K562 (cell line): Measurements from ENCODE around the gene PRR30. TPM values are rescaled to one million over a fixed set of nuclear protein-coding genes. Genes with fewer than 3 reads are reported as not detected.

Source experiments
- ATAC-seq: fragments of 200-7000 bp; cut with Tn5 transposase; 3 replicates; pipeline ENCODE4 v1.9.1; 2020; ENCODE audit warnings: moderate library complexity
- Bru-seq: library from RNA; stranded (reverse); fragments of 400-500 nt; gene quantifications from one replicate; lab custom pipeline; 2021; lab: Mats Ljungman, UMichigan
- BruChase-seq, 2 experiments: library from RNA; stranded (reverse); fragments of 400-500 nt; gene quantifications; one replicate each; lab custom pipeline; 2021; lab: Mats Ljungman, UMichigan
- BruUV-seq: library from RNA; stranded (reverse); fragments of 400-500 nt; replicated peaks from 2 replicates; lab custom pipeline; 2021; lab: Mats Ljungman, UMichigan
- CTCF ChIA-PET: fragments of 300-600 bp; formaldehyde crosslinking; extraction: SDS; loops from one replicate; lab custom pipeline; 2021; ENCODE audit warnings: low intra/inter-chr PET ratio; lab: Yijun Ruan, JAX
- POLR2A ChIA-PET: fragments of 300-600, 350-650 bp; sonication (Branson Sonifier 250); formaldehyde crosslinking; extraction: SDS; loops from one replicate; lab custom pipeline; 2021; ENCODE audit warnings: antibody characterized with exemption, inconsistent platforms; lab: Yijun Ruan, JAX
- DNase-seq, 4 experiments: peaks; one replicate each; pipeline versions ENCODE4 v3.0.0 to v3.0.0-alpha.2; 2011 to 2018; ENCODE audit warnings: low spot score in 3 of 4, mixed read lengths in 3 of 4; ENCODE audit errors: extremely low read depth in 1 of 4
- FAIRE-seq: peaks from 2 replicates; lab custom pipeline; 2011; peaks lifted over from hg19 to GRCh38; lab: Jason Lieb, UNC
- H2AFZ ChIP-seq: 2 replicates; pipeline ENCODE4 v1.6.0; 2011; ENCODE audit warnings: low read depth, low read length, control low read depth, inconsistent platforms
- H3K27ac ChIP-seq: fragments of 200-600 bp; 3 replicates; pipeline ENCODE4 v1.8.0; 2011; ENCODE audit warnings: low read depth, mild to moderate bottlenecking, control low read depth, inconsistent platforms, low read length, moderate library complexity, mixed read lengths; ENCODE audit errors: extremely low read depth
- H3K27me3 ChIP-seq, 2 experiments: fragments of 300-600 bp in 1 of 2; 2 replicates in 1 of 2; 3 replicates in 1 of 2; pipeline versions ENCODE4 v1.6.0 to v1.8.0; 2011; ENCODE audit warnings: inconsistent platforms in 2 of 2, low read length in 2 of 2, mild to moderate bottlenecking in 1 of 2, mixed read lengths in 1 of 2, moderate library complexity in 1 of 2; ENCODE audit not compliant: control insufficient read depth in 2 of 2, insufficient read depth in 2 of 2
- H3K36me3 ChIP-seq: fragments of 300-600 bp; 3 replicates; pipeline ENCODE4 v1.8.0; 2011; ENCODE audit warnings: mild to moderate bottlenecking, low read length, inconsistent platforms; ENCODE audit not compliant: control insufficient read depth, insufficient read depth
- H3K4me1 ChIP-seq, 2 experiments: fragments of 200-600 bp in 1 of 2; replicated peaks in 1 of 2; 2 replicates in 1 of 2; 3 replicates in 1 of 2; pipeline versions ENCODE4 v1.5.1 to v1.8.0; 2011; ENCODE audit warnings: inconsistent platforms in 2 of 2, low read length in 2 of 2, mild to moderate bottlenecking in 1 of 2, mixed read lengths in 1 of 2, moderate library complexity in 1 of 2; ENCODE audit not compliant: control insufficient read depth in 2 of 2, insufficient read depth in 2 of 2
- H3K4me2 ChIP-seq: 2 replicates; pipeline ENCODE4 v1.6.1; 2011; ENCODE audit warnings: low read length, control low read depth, inconsistent platforms, mixed read lengths; ENCODE audit not compliant: insufficient read depth
- H3K4me3 ChIP-seq: fragments of 200-600 bp; sonication (generic), shearing (Covaris generic); 2 replicates; pipeline ENCODE4 v1.5.1; 2016; ENCODE audit warnings: control low read depth, inconsistent platforms
- H3K79me2 ChIP-seq: fragments of 200-600 bp; 3 replicates; pipeline ENCODE4 v1.8.0; 2011; ENCODE audit warnings: low read length, inconsistent platforms; ENCODE audit not compliant: control insufficient read depth, insufficient read depth
- H3K9ac ChIP-seq, 2 experiments: 2 replicates each; pipeline versions ENCODE4 v1.6.0 to v1.6.1; 2011; ENCODE audit warnings: low read depth in 2 of 2, low read length in 2 of 2, control low read depth in 1 of 2, inconsistent platforms in 1 of 2, mild to moderate bottlenecking in 1 of 2, mixed read lengths in 1 of 2; ENCODE audit not compliant: insufficient read depth in 1 of 2
- H3K9me1 ChIP-seq: one replicate; pipeline ENCODE4 v1.6.0; 2011; ENCODE audit warnings: inconsistent platforms, mild to moderate bottlenecking, low read length, moderate library complexity; ENCODE audit not compliant: control insufficient read depth, insufficient read depth
- H3K9me3 ChIP-seq: replicated peaks from 2 replicates; pipeline ENCODE4 v1.5.1; 2011; ENCODE audit warnings: low read depth, low read length, inconsistent platforms; ENCODE audit not compliant: control insufficient read depth, insufficient read depth
- H4K20me1 ChIP-seq: replicated peaks from 2 replicates; pipeline ENCODE4 v1.6.1; 2011; ENCODE audit warnings: low read length, inconsistent platforms, mixed read lengths; ENCODE audit not compliant: control insufficient read depth, insufficient read depth
- ARHGAP35 ChIP-seq: fragments of 450-650 bp; IDR thresholded peaks from 2 replicates; pipeline ENCODE4 v1.6.1; 2018; ENCODE audit not compliant: partially characterized antibody
- HDAC8 ChIP-seq: fragments of 450-650 bp; IDR thresholded peaks from 2 replicates; pipeline ENCODE4 v1.6.1; 2016; ENCODE audit warnings: mild to moderate bottlenecking, missing genetic modification characterization, moderate library complexity, missing compliant biosample characterization
- MLLT1 ChIP-seq, 2 experiments: fragments of 450-650 bp; IDR thresholded peaks; 2 replicates each; pipeline ENCODE4 v1.6.1; 2016
- NCOA2 ChIP-seq, 2 experiments: fragments of 450-650 bp; IDR thresholded peaks; 2 replicates each; pipeline ENCODE4 v1.6.1; 2018; ENCODE audit warnings: mild to moderate bottlenecking in 2 of 2, moderate library complexity in 1 of 2; ENCODE audit not compliant: partially characterized antibody in 2 of 2
- NR2C2 ChIP-seq, 2 experiments: fragments of 200-800 bp in 1 of 2; sonication (Bioruptor generic) in 1 of 2; sonication (generic) in 1 of 2; formaldehyde crosslinking in 1 of 2; IDR thresholded peaks; 2 replicates each; pipeline versions ENCODE4 v1.6.1 to v1.8.0; 2016 to 2022; ENCODE audit warnings: mild to moderate bottlenecking in 1 of 2, missing compliant biosample characterization in 1 of 2, missing genetic modification characterization in 1 of 2, missing genetic modification reagents in 1 of 2
- PML ChIP-seq: IDR thresholded peaks from 2 replicates; pipeline ENCODE4 v1.6.1; 2012; ENCODE audit warnings: low read length, inconsistent platforms
- SRSF3 ChIP-seq: fragments of 200-400 bp; formaldehyde crosslinking; IDR thresholded peaks from 2 replicates; pipeline ENCODE4 v1.6.1; 2016; ENCODE audit warnings: mild to moderate bottlenecking, low read length, moderate library complexity; ENCODE audit not compliant: insufficient read depth
- TARDBP ChIP-seq: fragments of 450-650 bp; IDR thresholded peaks from 2 replicates; pipeline ENCODE4 v1.6.1; 2016
- TBL1XR1 ChIP-seq, 2 experiments: IDR thresholded peaks; 2 replicates each; pipeline ENCODE4 v1.6.1; 2012; ENCODE audit warnings: improper control_type of control experiment in 2 of 2, low read length in 2 of 2, mild to moderate bottlenecking in 1 of 2
- TRIM24 ChIP-seq, 2 experiments: fragments of 450-650 bp; IDR thresholded peaks; 2 replicates each; pipeline ENCODE4 v1.6.1; 2016
- ZNF263 ChIP-seq: sonication (generic); formaldehyde crosslinking; IDR thresholded peaks from 2 replicates; pipeline ENCODE4 v1.8.0; 2022; ENCODE audit warnings: mild to moderate bottlenecking, missing genetic modification reagents, borderline replicate concordance
- ZNF395 ChIP-seq: fragments of 200-800 bp; sonication (Bioruptor generic); IDR thresholded peaks from 2 replicates; pipeline ENCODE4 v1.6.1; 2017; ENCODE audit warnings: missing genetic modification characterization, missing compliant biosample characterization
- ZNF699 ChIP-seq: fragments of 250-450 bp; sonication (Bioruptor Pico); IDR thresholded peaks from 2 replicates; pipeline ENCODE4 v1.8.0; 2021; ENCODE audit warnings: mild to moderate bottlenecking, moderate library complexity; ENCODE audit not compliant: insufficient replicate concordance
- WGBS: fragments of 100-300 bp; shearing (Covaris generic); methylation state at CpG from one replicate; pipeline ENCODE4 v1.1.6; 2016; ENCODE audit warnings: low coverage, mixed read lengths; ENCODE audit not compliant: insufficient coverage; ENCODE audit errors: missing lambda C conversion rate; 5-methylcytosine and 5-hydroxymethylcytosine counted together
- in situ Hi-C: fragments of 300-500 bp; cut with MboI; formaldehyde crosslinking; loops from 4 replicates; pipeline ENCODE4 v1.15.0; 2018; ENCODE audit warnings: inconsistent platforms, mixed read lengths
- intact Hi-C: fragments of 100-400 bp; cut with micrococcal nuclease; formaldehyde crosslinking; loops from 2 replicates; pipeline ENCODE4 v1.14.2; 2022
- long read RNA-seq, 3 experiments: library from polyadenylated mRNA in 2 of 3; library from RNA in 1 of 3; unstranded in 2 of 3; stranded (forward) in 1 of 3; transcript quantifications; one replicate each; pipeline ENCODE4 v2.0.0, GENCODE V29; 2019 to 2022
- polyA minus RNA-seq, 3 experiments: library from RNA; depleted of rRNA, polyadenylated mRNA; stranded (reverse); fragments of >200 nt; gene quantifications; 2 replicates each; pipeline ENCODE4 v1.2.3, GENCODE V29; 2011
- polyA plus RNA-seq, 8 experiments: library from polyadenylated mRNA; depleted of rRNA in 4 of 8; stranded (reverse) in 5 of 8; unstranded in 3 of 8; fragments of >200 nt; fragmentation: Nextera tagmentation in 2 of 8; fragmentation: Illumina TruSeq in 1 of 8; extraction: Ambion mirVana in 2 of 8; extraction: Trizol in 1 of 8; gene quantifications; 2 replicates each; pipeline versions ENCODE4 v1.2.1 to v1.2.3, GENCODE V29; 2011 to 2014; ENCODE audit warnings: inconsistent platforms in 1 of 8, missing spikeins in 1 of 8
- total RNA-seq, 7 experiments: library from RNA; depleted of rRNA in 6 of 7; stranded (reverse); fragments of >200 nt in 6 of 7; fragmentation: Illumina TruSeq in 2 of 7; extraction: Trizol in 2 of 7; gene quantifications; 2 replicates each; pipeline versions ENCODE4 v1.2.1 to v1.2.3, GENCODE V29; 2011 to 2021; ENCODE audit warnings: low replicate concordance in 1 of 7
- TF ChIP-seq, protein P1 (sequence below): sonication (generic); formaldehyde crosslinking; IDR thresholded peaks from 2 replicates; pipeline ENCODE4 v1.8.1; 2023; ENCODE audit warnings: mild to moderate bottlenecking, missing genetic modification reagents

PRR30 gene
- total RNA-seq (2011; cell fraction: chromatin; rRNA removed; ENCODE audit: low replicate concordance), result not detected in 2 replicates
- not detected in 2 replicates for total RNA-seq (2011; cell fraction: nucleolus; rRNA removed)
- total RNA-seq (2011; cell fraction: nucleoplasm; rRNA removed), result not detected in 2 replicates
- total RNA-seq (2014; rRNA removed) (not detected in 2 replicates), total RNA-seq (2014; rRNA removed; fragmentation: Illumina TruSeq; extraction: Trizol) (not detected in 2 replicates), total RNA-seq (2015; rRNA removed; fragmentation: Illumina TruSeq; extraction: Trizol) (not detected in 2 replicates), total RNA-seq (2021) (not detected in 2 replicates), polyA plus RNA-seq (2011; rRNA removed) (not detected in 2 replicates), polyA plus RNA-seq (2014; fragmentation: Illumina TruSeq; extraction: Trizol) (not detected in 2 replicates), polyA plus RNA-seq (2014; fragmentation: Nextera tagmentation; extraction: Ambion mirVana) (not detected), polyA plus RNA-seq (2014; rRNA removed) (not detected in 2 replicates), polyA minus RNA-seq (2011; rRNA and poly(A)+ RNA removed) (not detected in 2 replicates), Bru-seq, nascent RNA (not detected), BruChase-seq, experiment 1, labeled RNA remaining after a 2-hour chase (not detected), BruChase-seq, experiment 2, labeled RNA remaining after a 6-hour chase (not detected)
- not detected in 2 replicates for polyA plus RNA-seq (2011; cell fraction: cytosol; rRNA removed)
- not detected in 2 replicates for polyA plus RNA-seq (2011; cell fraction: nucleus; rRNA removed)
- polyA plus RNA-seq (2012), result not detected in 2 replicates
- not detected in 2 replicates for polyA minus RNA-seq (2011; cell fraction: cytosol; rRNA and poly(A)+ RNA removed)
- polyA minus RNA-seq (2011; cell fraction: nucleus; rRNA and poly(A)+ RNA removed), result not detected in 2 replicates
- long read RNA-seq, experiment 1, result 0 reads
- long read RNA-seq, experiment 2, result 0 reads
- long read RNA-seq, experiment 3, result 0 reads

DNA sequence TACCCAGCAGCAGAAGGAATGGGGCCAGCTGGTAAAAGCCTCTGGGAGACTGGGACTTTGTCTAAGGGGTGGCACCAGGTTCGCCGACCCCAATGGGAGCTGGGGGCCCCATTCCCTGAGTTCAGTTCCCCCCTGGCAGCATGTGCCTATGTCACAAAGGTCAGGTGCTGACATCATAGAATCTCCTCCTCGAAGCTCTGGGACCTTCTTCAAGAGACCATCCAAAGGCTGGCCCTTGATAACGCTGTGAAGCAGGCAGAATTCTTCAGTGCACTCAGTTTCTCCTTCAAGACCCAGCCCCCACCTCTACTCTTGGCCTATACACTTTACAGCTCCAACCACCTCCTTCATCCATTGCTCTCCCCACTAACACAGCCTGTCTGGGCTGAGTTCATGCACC, at the start of gene PRR30:
Gene PRR30 (minus strand): TSS at position 101 of the 400 bp plus-strand sequence. CDS start 1,081 bp downstream, outside the sequence.
- H2AFZ ChIP-seq, result no peak within 1 kb of the TSS
- in situ Hi-C loops (no loop called here), intact Hi-C loops (no loop called here)
- H3K4me3 ChIP-seq, result no peak within 1 kb of the TSS
- H3K36me3 ChIP-seq, result no peaks in the 10 kb centered on the region
- H4K20me1 ChIP-seq, result no peaks in the 10 kb centered on the region
- no peak for DNase-seq
- H3K9ac ChIP-seq, result no peak within 1 kb of the TSS
- no peak within 1 kb of the TSS for H3K4me2 ChIP-seq
- peaks cover 2% of the 10 kb centered on the region for H3K79me2 ChIP-seq
- 9% methylated on average over 4 of the region's 4 CpGs for WGBS
- BruUV-seq, result no TSS peak
- CTCF ChIA-PET, result no interaction called here
- TF ChIP-seq HDAC8, result no peak
- TF ChIP-seq NR2C2 (CRISPR knock-in tag; IDR thresholded peaks at IDR 0.05), result no peak
- no peak for TF ChIP-seq NR2C2 (tag; IDR thresholded peaks at IDR 0.05)
- TF ChIP-seq ZNF699 (CRISPR knock-in tag), result no peak
- no peak for TF ChIP-seq ARHGAP35
- TF ChIP-seq NCOA2 (IDR thresholded peaks at IDR 0.05; ENCODE audit: partially characterized antibody in 2 of 2), result no peak
- TF ChIP-seq ZNF395 (CRISPR knock-in tag), result no peak
- no peak for TF ChIP-seq ZNF263 (CRISPR knock-in tag)
- TF ChIP-seq TARDBP, result no peak
- TF ChIP-seq TBL1XR1 (IDR thresholded peaks at IDR 0.05; ENCODE audit: low read length in 2 of 2), result no peak
- no peak for TF ChIP-seq SRSF3
- no peak for TF ChIP-seq MLLT1 (IDR thresholded peaks at IDR 0.05)
- no peak for TF ChIP-seq TRIM24 (IDR thresholded peaks at IDR 0.05)
- no peak for TF ChIP-seq PML
- TF ChIP-seq, protein P1, sequence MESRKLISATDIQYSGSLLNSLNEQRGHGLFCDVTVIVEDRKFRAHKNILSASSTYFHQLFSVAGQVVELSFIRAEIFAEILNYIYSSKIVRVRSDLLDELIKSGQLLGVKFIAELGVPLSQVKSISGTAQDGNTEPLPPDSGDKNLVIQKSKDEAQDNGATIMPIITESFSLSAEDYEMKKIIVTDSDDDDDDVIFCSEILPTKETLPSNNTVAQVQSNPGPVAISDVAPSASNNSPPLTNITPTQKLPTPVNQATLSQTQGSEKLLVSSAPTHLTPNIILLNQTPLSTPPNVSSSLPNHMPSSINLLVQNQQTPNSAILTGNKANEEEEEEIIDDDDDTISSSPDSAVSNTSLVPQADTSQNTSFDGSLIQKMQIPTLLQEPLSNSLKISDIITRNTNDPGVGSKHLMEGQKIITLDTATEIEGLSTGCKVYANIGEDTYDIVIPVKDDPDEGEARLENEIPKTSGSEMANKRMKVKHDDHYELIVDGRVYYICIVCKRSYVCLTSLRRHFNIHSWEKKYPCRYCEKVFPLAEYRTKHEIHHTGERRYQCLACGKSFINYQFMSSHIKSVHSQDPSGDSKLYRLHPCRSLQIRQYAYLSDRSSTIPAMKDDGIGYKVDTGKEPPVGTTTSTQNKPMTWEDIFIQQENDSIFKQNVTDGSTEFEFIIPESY, result no peak
- no peaks in the 10 kb centered on the region for H3K27me3 ChIP-seq
- FAIRE-seq, result no peak
- H3K27ac ChIP-seq, result no peak within 1 kb of the TSS
- H3K9me3 ChIP-seq, result peaks cover 3% of the 10 kb centered on the region
- no peak for ATAC-seq
- POLR2A ChIA-PET, result interaction anchor here (0.6 to 1.4 kb wide), 3 partner anchors 10 to 42 kb away, joined by 3 to 5 read pairs (median 5); no protein-coding TSS in a partner anchor
- H3K9me1 ChIP-seq, result no peaks in the 10 kb centered on the region
- H3K4me1 ChIP-seq, result peaks cover 5 to 13% of the 10 kb centered on the region in 2 experiments; a peak in 4 of 5 replicates
